HepG2 (cell line): ENCODE results near the gene TLK2. TPM values are rescaled to one million over a fixed set of nuclear protein-coding genes. Genes with fewer than 3 reads are reported as not detected.

Experiments used
- CCAR2 ChIP-seq: fragments of 200-400 bp; formaldehyde crosslinking; optimal IDR thresholded peaks from 2 replicates; pipeline ENCODE3; 2018; ENCODE audit warnings: low read depth, mild to moderate bottlenecking, low read length, moderate library complexity
- DDIT3 ChIP-seq: sonication (generic); formaldehyde crosslinking; IDR thresholded peaks from 2 replicates; pipeline ENCODE4 v1.4.0; 2020; ENCODE audit warnings: mild to moderate bottlenecking, missing genetic modification reagents
- HMG20A ChIP-seq: IDR thresholded peaks from 2 replicates; pipeline ENCODE4 v1.6.1; 2016; ENCODE audit warnings: borderline replicate concordance
- HOMEZ ChIP-seq: IDR thresholded peaks from 2 replicates; pipeline ENCODE4 v1.6.1; 2016; ENCODE audit warnings: low read depth
- MIXL1 ChIP-seq: IDR thresholded peaks from 2 replicates; pipeline ENCODE4 v1.6.1; 2016
- MLLT10 ChIP-seq: sonication (generic); formaldehyde crosslinking; IDR thresholded peaks from 2 replicates; pipeline ENCODE4 v1.4.0; 2020; ENCODE audit warnings: missing genetic modification reagents
- NFYB ChIP-seq: sonication (generic); formaldehyde crosslinking; IDR thresholded peaks from 2 replicates; pipeline ENCODE4 v1.4.0; 2020; ENCODE audit warnings: missing genetic modification reagents
- PBX2 ChIP-seq: IDR thresholded peaks from 2 replicates; pipeline ENCODE4 v1.6.1; 2016; ENCODE audit warnings: control low read depth
- RFX1 ChIP-seq: fragments of 450-650 bp; IDR thresholded peaks from 2 replicates; pipeline ENCODE4 v1.6.1; 2017
- RXRA ChIP-seq: sonication (generic); formaldehyde crosslinking; IDR thresholded peaks from 2 replicates; pipeline ENCODE4 v1.5.1; 2020; ENCODE audit warnings: missing genetic modification reagents
- SYNCRIP ChIP-seq: fragments of 200-400 bp; formaldehyde crosslinking; IDR thresholded peaks from 2 replicates; pipeline ENCODE4 v1.6.1; 2018; ENCODE audit warnings: mild to moderate bottlenecking, low read depth, low read length; ENCODE audit not compliant: insufficient read depth
- ZBTB21 ChIP-seq: sonication (generic); formaldehyde crosslinking; IDR thresholded peaks from 2 replicates; pipeline ENCODE4 v1.4.0; 2020; ENCODE audit warnings: missing genetic modification reagents
- ZFAT ChIP-seq: sonication (generic); formaldehyde crosslinking; conservative IDR thresholded peaks from 2 replicates; pipeline ENCODE4 v1.8.1; 2023; ENCODE audit warnings: missing genetic modification reagents, inconsistent platforms
- ZFP36 ChIP-seq: fragments of 150-350 bp; IDR thresholded peaks from 2 replicates; pipeline ENCODE4 v1.6.1; 2018; ENCODE audit warnings: borderline replicate concordance, low read length, low read depth; ENCODE audit not compliant: partially characterized antibody
- ZNF225 ChIP-seq: sonication (generic); formaldehyde crosslinking; IDR thresholded peaks from 2 replicates; pipeline ENCODE4 v1.4.0; 2020; ENCODE audit warnings: mild to moderate bottlenecking, missing genetic modification reagents
- ZNF292 ChIP-seq: sonication (generic); formaldehyde crosslinking; IDR thresholded peaks from 2 replicates; pipeline ENCODE4 v1.8.1; 2022; ENCODE audit warnings: mild to moderate bottlenecking, low read depth, missing genetic modification reagents, borderline replicate concordance
- ZNF431 ChIP-seq: sonication (generic); formaldehyde crosslinking; IDR thresholded peaks from 2 replicates; pipeline ENCODE4 v1.9.0; 2022; ENCODE audit warnings: missing genetic modification reagents, low read depth, mild to moderate bottlenecking, borderline replicate concordance
- ZNF503 ChIP-seq: sonication (generic); formaldehyde crosslinking; IDR thresholded peaks from 2 replicates; pipeline ENCODE4 v1.4.0; 2020; ENCODE audit warnings: missing genetic modification reagents
- ZNF670 ChIP-seq: sonication (generic); formaldehyde crosslinking; IDR thresholded peaks from 2 replicates; pipeline ENCODE4 v1.8.0; 2022; ENCODE audit warnings: mild to moderate bottlenecking, missing genetic modification reagents, borderline replicate concordance
- ZNF746 ChIP-seq: sonication (generic); formaldehyde crosslinking; IDR thresholded peaks from 2 replicates; pipeline ENCODE4 v1.8.0; 2022; ENCODE audit warnings: mild to moderate bottlenecking, missing genetic modification reagents
- polyA plus RNA-seq, 8 experiments: library from polyadenylated mRNA; depleted of rRNA in 3 of 8; stranded (reverse) in 7 of 8; unstranded in 1 of 8; fragments of >200 nt; fragmentation: Illumina TruSeq in 4 of 8; extraction: Trizol in 4 of 8; gene quantifications; 2 replicates each; pipeline versions ENCODE4 v1.2.1 to v1.2.3, GENCODE V29; 2011 to 2016; ENCODE audit warnings: low read depth in 4 of 8, missing spikeins in 1 of 8, mixed read lengths in 1 of 8; ENCODE audit not compliant: insufficient read depth in 1 of 8
- total RNA-seq, 5 experiments: library from RNA; depleted of rRNA; stranded (reverse); fragments of >200 nt; fragmentation: Illumina TruSeq; extraction: Trizol; gene quantifications; 2 replicates each; pipeline ENCODE4 v1.2.3, GENCODE V29; 2016; ENCODE audit warnings: low read depth in 1 of 5

TLK2 gene
- total and polyA plus RNA-seq, 2 of the 13 experiments (the other 11 are each of a cell fraction or from before 2014, with no cell fraction given): 58.7 to 60.8 TPM

- TF ChIP-seq PBX2 (CRISPR knock-in tag): no peak
- no peak for TF ChIP-seq ZNF503
- no peak for TF ChIP-seq MLLT10 (CRISPR knock-in tag)
- no peak for TF ChIP-seq ZFAT (CRISPR knock-in tag)
- TF ChIP-seq RFX1: no peak
- TF ChIP-seq ZNF746 (CRISPR knock-in tag): no peak
- no peak for TF ChIP-seq NFYB (CRISPR knock-in tag)
- TF ChIP-seq SYNCRIP: no peak
- TF ChIP-seq RXRA: peak; percentile 65
- TF ChIP-seq CCAR2: no peak
- no peak for TF ChIP-seq DDIT3 (CRISPR knock-in tag)
- TF ChIP-seq ZNF431 (CRISPR knock-in tag): peak; percentile 39; the same call in 1 of the 2 replicates
- peak; percentile 96 for TF ChIP-seq ZNF292 (CRISPR knock-in tag)
- TF ChIP-seq ZBTB21 (CRISPR knock-in tag): no peak
- no peak for TF ChIP-seq MIXL1 (CRISPR knock-in tag)
- TF ChIP-seq ZFP36: no peak
- no peak for TF ChIP-seq ZNF225
- no peak for TF ChIP-seq ZNF670 (CRISPR knock-in tag)
- TF ChIP-seq HOMEZ (CRISPR knock-in tag): peak; percentile 22; the same call in 1 of the 2 replicates
- TF ChIP-seq HMG20A (CRISPR knock-in tag): no peak
These were observed 138.6 kb downstream of the TLK2 start (continued) for GRCh38 chr17:62616993-62617893.
